ENCODE data around the gene PARK7. TPM values are rescaled to one million over a fixed set of nuclear protein-coding genes. Genes with fewer than 3 reads are reported as not detected.

Gene PARK7
- total RNA-seq, 2 donors from 2014 or later: 304 to 378 TPM

DNA sequence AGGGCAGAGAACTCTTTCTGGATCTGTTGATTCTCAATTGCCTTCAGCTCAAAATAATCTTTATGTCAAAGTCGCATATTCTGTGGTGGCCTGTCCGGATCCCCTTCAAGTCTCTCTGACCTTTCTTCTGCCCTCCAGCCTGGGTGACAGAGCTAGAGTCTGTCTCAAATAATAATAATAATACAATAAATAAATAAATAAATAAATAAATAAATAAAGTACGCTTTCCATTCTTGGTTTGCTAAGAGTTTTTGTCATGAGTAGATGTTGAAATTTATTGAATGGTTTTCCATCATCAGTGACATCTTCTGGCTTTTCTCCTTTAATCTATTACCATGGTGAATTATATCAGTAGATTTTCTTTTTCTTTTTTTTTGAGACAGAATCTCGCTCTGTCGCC is 33.9 kb downstream of the PARK7 start:
- H3K4me3 ChIP-seq (ENCODE audit: low read length): no peak overlapping the region
- Mint-ChIP-seq H3K9me3 (peaks cover 5% of the 10 kb centered on the region), H3K27me3 (ENCODE audit: insufficient read depth) (no peaks in the 10 kb centered on the region)

DNA sequence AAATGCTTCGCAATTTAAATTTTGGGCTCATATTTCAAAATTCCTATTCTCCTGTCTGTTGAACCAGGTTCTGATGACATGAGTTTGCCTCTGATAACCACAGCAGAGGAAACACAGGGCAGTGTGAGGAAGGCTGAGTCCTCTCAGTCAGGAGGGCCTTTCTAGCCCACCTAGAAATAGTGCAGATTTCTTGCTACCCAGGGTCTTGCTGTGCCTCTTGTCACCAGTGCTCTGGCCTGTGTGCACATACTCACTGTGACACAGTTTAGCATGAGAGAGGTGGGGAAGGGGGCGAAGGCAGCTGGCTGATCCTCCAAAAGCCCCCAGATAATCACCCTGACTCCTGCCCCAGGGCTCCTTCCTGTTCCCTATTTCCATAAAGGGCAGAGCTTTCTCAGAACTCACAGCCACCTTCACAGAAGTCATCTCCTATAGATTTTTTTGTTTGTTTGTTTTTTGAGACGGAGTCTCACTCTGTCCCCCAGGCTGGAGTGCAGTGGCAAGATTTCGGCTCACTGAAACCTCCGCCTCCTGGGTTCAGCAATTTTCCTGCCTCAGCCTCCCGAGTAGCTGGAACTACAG is 40.9 kb downstream of the PARK7 start:
- H3K4me3 ChIP-seq (ENCODE audit: low read length): no peak overlapping the region
- Mint-ChIP-seq H3K4me3 (no peak overlapping the region), H3K9me3 (peaks cover 2% of the 10 kb centered on the region), H3K36me3 (ENCODE audit: low read depth) (peaks cover 8% of the 10 kb centered on the region), H3K27ac (peak overlapping the region; percentile 68), H3K27me3 (ENCODE audit: insufficient read depth) (no peaks in the 10 kb centered on the region), H3K4me1 (peaks cover 44% of the 10 kb centered on the region)
- DNase-seq: no peak
- no peak for TF ChIP-seq CTCF (conservative IDR thresholded peaks at IDR 0.05)
- H3K27ac ChIP-seq (ENCODE audit: low read depth, low read length): no peak overlapping the region
- 93% methylated on average over 3 to 6 of the region's 6 CpGs for WGBS, 2 experiments (ENCODE audit: insufficient coverage in 1 of 2, insufficient read length in 1 of 2)
- H3K4me1 ChIP-seq (ENCODE audit: control insufficient read depth, insufficient read depth, low read length): peaks cover 16% of the 10 kb centered on the region
- peaks cover 6% of the 10 kb centered on the region for H3K9me3 ChIP-seq (ENCODE audit: control insufficient read depth, low read length)
- no peaks in the 10 kb centered on the region for H3K36me3 ChIP-seq (ENCODE audit: control insufficient read depth, insufficient read depth, low read length)
- H3K9ac ChIP-seq (ENCODE audit: extremely low read depth, low read length, poor library complexity, severe bottlenecking): no peak overlapping the region
- no peaks in the 10 kb centered on the region for H3K27me3 ChIP-seq (ENCODE audit: control insufficient read depth, insufficient read depth, low read length, poor library complexity, severe bottlenecking)

More for the DNA sequence above, 33.9 kb downstream of the PARK7 start:
- Mint-ChIP-seq H3K4me1 (peaks cover 3% of the 10 kb centered on the region), H3K36me3 (ENCODE audit: low read depth) (peaks cover 17% of the 10 kb centered on the region), H3K27ac (no peak overlapping the region), H3K4me3 (no peak overlapping the region)
- Histone ChIP-seq H3K36me3 (ENCODE audit: control insufficient read depth, insufficient read depth, low read length) (peaks cover under 1% of the 10 kb centered on the region), H3K9me3 (ENCODE audit: control insufficient read depth, low read length) (peaks cover 11% of the 10 kb centered on the region), H3K9ac (ENCODE audit: extremely low read depth, low read length, poor library complexity, severe bottlenecking) (no peak overlapping the region), H3K27me3 (ENCODE audit: control insufficient read depth, insufficient read depth, low read length, poor library complexity, severe bottlenecking) (no peaks in the 10 kb centered on the region), H3K27ac (ENCODE audit: low read depth, low read length) (no peak overlapping the region), H3K4me1 (ENCODE audit: control insufficient read depth, insufficient read depth, low read length) (no peaks in the 10 kb centered on the region)
- DNase-seq: no peak
- TF ChIP-seq CTCF (conservative IDR thresholded peaks at IDR 0.05): no peak
- WGBS, 2 experiments (ENCODE audit: insufficient coverage in 1 of 2, insufficient read length in 1 of 2): 98% methylated on average over 4 of the region's 5 CpGs; no CpG with 5 or more reads in 1 of the 2 experiments

DNA sequence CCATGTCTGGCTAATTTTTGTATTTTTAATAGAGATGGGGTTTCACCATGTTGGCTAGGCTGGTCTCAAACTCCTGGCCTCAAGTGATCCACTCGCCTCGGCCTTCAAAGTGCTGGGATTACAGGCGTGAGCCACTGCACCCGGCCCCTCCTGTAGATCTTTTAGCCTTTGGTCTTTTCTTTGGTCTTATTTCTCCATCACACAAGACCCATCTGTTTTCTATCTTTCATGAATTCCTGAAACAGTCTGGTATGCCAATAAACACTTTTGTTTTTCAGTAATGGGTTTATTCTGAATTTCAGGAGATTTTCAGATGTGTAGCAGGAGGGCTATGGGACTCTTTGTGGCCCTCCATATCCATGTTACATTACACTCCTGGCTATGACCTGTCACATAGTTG is 41.4 kb downstream of the PARK7 start:
- Histone ChIP-seq H3K27me3 (ENCODE audit: control insufficient read depth, insufficient read depth, low read length, poor library complexity, severe bottlenecking) (no peaks in the 10 kb centered on the region), H3K9me3 (ENCODE audit: control insufficient read depth, low read length) (peaks cover 4% of the 10 kb centered on the region), H3K36me3 (ENCODE audit: control insufficient read depth, insufficient read depth, low read length) (no peaks in the 10 kb centered on the region), H3K9ac (ENCODE audit: extremely low read depth, low read length, poor library complexity, severe bottlenecking) (no peak overlapping the region), H3K4me1 (ENCODE audit: control insufficient read depth, insufficient read depth, low read length) (peaks cover 16% of the 10 kb centered on the region), H3K4me3 (ENCODE audit: low read length) (no peak overlapping the region), H3K27ac (ENCODE audit: low read depth, low read length) (no peak overlapping the region)
- Mint-ChIP-seq H3K36me3 (ENCODE audit: low read depth) (peaks cover 6% of the 10 kb centered on the region), H3K27ac (peak overlapping the region; percentile 91), H3K4me1 (peaks cover 44% of the 10 kb centered on the region), H3K4me3 (no peak overlapping the region), H3K9me3 (peaks cover under 1% of the 10 kb centered on the region), H3K27me3 (ENCODE audit: insufficient read depth) (no peaks in the 10 kb centered on the region)
- no peak for DNase-seq
- 92 to 100% methylated on average over 4 of the region's 4 CpGs for WGBS, 2 experiments (ENCODE audit: insufficient coverage in 1 of 2, insufficient read length in 1 of 2)
- TF ChIP-seq CTCF (conservative IDR thresholded peaks at IDR 0.05): no peak

Measured in endodermal cell (in vitro differentiated cells).